HL-60 (cell line): ENCODE results near the gene SFTPB.

Source experiments
- CTCF ChIP-seq: IDR thresholded peaks from one replicate; pipeline ENCODE4 v1.5.1; 2011; ENCODE audit warnings: low read length, control low read depth, inconsistent platforms; ENCODE audit not compliant: insufficient read depth
- POLR2AphosphoS5 ChIP-seq: IDR thresholded peaks from 2 replicates; pipeline ENCODE4 v1.6.1; 2012; ENCODE audit warnings: low read depth

GRCh38 chr2:85706063-85706462 lies 38.1 kb upstream of the SFTPB start:
- TF ChIP-seq CTCF (no peak), POLR2AphosphoS5 (no peak)
